ENCODE results near the gene ATP1A1.

The ATP1A1 gene

GRCh38 chr1:116428576-116428975 lies 55.5 kb downstream of the ATP1A1 start:
- TF ChIP-seq CTCF (IDR thresholded peaks at IDR 0.05; ENCODE audit: borderline replicate concordance, insufficient read depth, low read depth, low read length) = no peak

GRCh38 chr1:116429821-116430374 lies 56.9 kb downstream of the ATP1A1 start:
- no peak for TF ChIP-seq CTCF (IDR thresholded peaks at IDR 0.05; ENCODE audit: borderline replicate concordance, insufficient read depth, low read depth, low read length)
- H3K4me3 ChIP-seq (ENCODE audit: low read depth, low read length) = no peak overlapping the region

More at GRCh38 chr1:116428576-116428975, 55.5 kb downstream of the ATP1A1 start:
- no peak overlapping the region for H3K4me3 ChIP-seq (ENCODE audit: low read depth, low read length)

DNA sequence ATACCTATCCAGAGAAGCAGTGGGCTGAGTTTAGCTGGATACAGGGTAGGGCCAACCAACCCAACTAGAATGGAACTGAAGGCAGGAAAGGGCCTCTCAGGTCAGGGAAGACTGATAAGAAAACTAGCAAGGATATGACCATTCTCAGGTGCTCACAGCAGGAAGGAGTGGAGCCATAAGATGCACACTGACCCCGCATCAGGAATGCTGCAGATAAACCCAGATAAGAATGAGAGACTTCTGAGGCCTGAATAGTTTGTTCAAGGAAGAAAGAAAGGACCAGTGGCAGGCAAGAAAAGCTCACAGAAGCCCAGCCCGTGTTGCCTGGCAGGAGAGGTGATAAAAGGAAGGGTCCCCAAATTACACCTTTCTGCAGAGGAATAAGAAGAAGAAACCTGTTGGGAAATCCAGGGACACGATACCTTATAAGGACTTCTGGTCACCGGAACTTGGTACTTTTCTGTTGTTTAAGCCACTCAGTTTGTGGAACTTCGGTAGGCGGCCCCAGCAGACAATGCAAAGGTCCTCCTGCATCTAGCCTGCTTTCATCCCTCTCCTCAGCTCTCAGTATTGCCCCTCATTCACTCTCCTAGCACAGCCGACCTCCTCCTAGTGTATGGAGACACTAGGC lies 58.9 kb downstream of the ATP1A1 start:
- no peak for TF ChIP-seq CTCF (IDR thresholded peaks at IDR 0.05; ENCODE audit: borderline replicate concordance, insufficient read depth, low read depth, low read length)
- no peak overlapping the region for H3K4me3 ChIP-seq (ENCODE audit: low read depth, low read length)

GRCh38 chr1:116432655-116433265 lies 59.7 kb downstream of the ATP1A1 start:
- no peak for TF ChIP-seq CTCF (IDR thresholded peaks at IDR 0.05; ENCODE audit: borderline replicate concordance, insufficient read depth, low read depth, low read length)
- H3K4me3 ChIP-seq (ENCODE audit: low read depth, low read length) = no peak overlapping the region

- H3K4me3 ChIP-seq (ENCODE audit: low read depth, low read length) = no peak overlapping the region
- TF ChIP-seq CTCF (IDR thresholded peaks at IDR 0.05; ENCODE audit: borderline replicate concordance, insufficient read depth, low read depth, low read length) = no peak
Observed at GRCh38 chr1:116433275-116434257, 60.5 kb downstream of the ATP1A1 start.

DNA sequence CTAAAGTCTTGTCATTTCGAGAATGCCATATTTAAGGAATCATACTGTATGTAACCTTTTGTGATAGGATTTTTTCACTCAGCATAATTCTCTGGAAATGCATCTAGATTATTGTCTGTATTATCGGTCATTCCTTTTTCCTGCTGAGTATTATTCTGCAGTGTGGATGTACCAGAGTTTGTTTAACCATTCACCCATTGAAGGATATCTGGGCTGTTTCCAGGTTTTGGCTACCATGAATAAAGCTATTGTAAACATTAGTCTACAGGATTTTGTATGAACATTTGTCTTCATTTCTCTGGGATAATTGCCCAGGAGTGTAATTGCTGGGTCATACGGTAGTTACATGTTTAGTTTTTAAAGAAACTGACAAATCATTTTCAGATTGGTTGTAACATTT lies 61.8 kb downstream of the ATP1A1 start:
- no peak for TF ChIP-seq CTCF (IDR thresholded peaks at IDR 0.05; ENCODE audit: borderline replicate concordance, insufficient read depth, low read depth, low read length)
- H3K4me3 ChIP-seq (ENCODE audit: low read depth, low read length) = no peak overlapping the region
